Adrenal gland (tissue), 5 donors: ENCODE data around the gene ELK4.

Experiments used
- POLR2A ChIP-seq, 2 donors: fragments of 450-650 bp; IDR thresholded peaks; one replicate each; pipeline ENCODE4 v1.6.1; 2017; ENCODE audit warnings: antibody characterized with exemption in 2 of 2, mild to moderate bottlenecking in 2 of 2, moderate library complexity in 1 of 2
- TF ChIP-seq, protein P1 (sequence below), 6 experiments: fragments of 450-650 bp in 4 of 6; fragments of 200-600 bp in 2 of 6; sonication (generic) in 1 of 6; IDR thresholded peaks; 1 replicate in 5 of 6; 2 replicates in 1 of 6; pipeline versions ENCODE4 v1.5.1 to v1.8.0; 2016 to 2021; ENCODE audit warnings: antibody characterized with exemption in 6 of 6, mild to moderate bottlenecking in 2 of 6, moderate library complexity in 1 of 6
- donor health status: DM: no; HTN: no; CAD: no.

DNA sequence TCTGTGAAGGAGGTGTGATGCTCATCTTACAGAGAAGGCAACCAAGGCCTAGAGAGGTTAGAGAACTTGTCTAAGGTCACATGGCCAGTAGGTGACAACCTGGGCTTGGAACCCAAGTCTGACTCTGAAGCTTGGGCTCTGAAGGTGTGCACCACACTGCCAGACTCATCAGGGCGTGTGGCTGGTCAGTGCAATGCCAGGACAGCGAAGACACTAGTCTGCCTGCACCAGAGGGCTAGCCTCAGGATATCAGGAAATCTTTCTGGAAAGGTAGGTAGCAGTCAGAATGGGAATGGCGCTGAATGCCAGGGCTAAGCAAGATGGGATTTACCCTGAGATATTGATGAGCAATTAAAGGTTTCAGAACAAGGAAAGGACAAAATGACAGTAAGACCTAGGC is 34.9 kb downstream of the ELK4 start:
- TF ChIP-seq, protein P1, sequence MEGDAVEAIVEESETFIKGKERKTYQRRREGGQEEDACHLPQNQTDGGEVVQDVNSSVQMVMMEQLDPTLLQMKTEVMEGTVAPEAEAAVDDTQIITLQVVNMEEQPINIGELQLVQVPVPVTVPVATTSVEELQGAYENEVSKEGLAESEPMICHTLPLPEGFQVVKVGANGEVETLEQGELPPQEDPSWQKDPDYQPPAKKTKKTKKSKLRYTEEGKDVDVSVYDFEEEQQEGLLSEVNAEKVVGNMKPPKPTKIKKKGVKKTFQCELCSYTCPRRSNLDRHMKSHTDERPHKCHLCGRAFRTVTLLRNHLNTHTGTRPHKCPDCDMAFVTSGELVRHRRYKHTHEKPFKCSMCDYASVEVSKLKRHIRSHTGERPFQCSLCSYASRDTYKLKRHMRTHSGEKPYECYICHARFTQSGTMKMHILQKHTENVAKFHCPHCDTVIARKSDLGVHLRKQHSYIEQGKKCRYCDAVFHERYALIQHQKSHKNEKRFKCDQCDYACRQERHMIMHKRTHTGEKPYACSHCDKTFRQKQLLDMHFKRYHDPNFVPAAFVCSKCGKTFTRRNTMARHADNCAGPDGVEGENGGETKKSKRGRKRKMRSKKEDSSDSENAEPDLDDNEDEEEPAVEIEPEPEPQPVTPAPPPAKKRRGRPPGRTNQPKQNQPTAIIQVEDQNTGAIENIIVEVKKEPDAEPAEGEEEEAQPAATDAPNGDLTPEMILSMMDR (IDR thresholded peaks at IDR 0.05): no peak
- no peak for TF ChIP-seq POLR2A (IDR thresholded peaks at IDR 0.05)
